ENCODE measurements around the gene GPER1.

Gene GPER1

DNA sequence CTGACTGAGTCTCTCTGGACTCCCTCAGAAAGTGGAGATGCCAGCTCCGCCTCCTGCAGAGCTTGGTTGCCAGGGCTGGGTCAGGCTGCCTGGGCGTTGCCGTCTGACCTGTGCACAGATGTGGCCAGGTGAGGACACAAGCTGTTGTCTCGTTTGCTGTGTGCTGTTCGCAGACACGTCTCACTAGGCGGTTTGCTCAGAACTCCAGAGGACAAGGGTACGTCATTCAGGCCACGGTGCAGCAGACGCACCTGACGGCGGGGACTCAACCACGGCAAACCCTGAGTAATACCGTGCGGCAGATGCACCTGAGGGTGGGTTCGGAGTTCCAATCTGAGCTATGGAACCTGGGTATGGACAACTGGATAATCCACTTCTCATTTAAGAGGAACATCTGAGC lies 11.7 kb downstream of the GPER1 start:
- no peak overlapping the region for H3K4me3 ChIP-seq (replicated peaks; ENCODE audit: low read depth, low read length)
- no peak for DNase-seq (ENCODE audit: extremely low read depth, low read depth)
- TF ChIP-seq, protein P1, sequence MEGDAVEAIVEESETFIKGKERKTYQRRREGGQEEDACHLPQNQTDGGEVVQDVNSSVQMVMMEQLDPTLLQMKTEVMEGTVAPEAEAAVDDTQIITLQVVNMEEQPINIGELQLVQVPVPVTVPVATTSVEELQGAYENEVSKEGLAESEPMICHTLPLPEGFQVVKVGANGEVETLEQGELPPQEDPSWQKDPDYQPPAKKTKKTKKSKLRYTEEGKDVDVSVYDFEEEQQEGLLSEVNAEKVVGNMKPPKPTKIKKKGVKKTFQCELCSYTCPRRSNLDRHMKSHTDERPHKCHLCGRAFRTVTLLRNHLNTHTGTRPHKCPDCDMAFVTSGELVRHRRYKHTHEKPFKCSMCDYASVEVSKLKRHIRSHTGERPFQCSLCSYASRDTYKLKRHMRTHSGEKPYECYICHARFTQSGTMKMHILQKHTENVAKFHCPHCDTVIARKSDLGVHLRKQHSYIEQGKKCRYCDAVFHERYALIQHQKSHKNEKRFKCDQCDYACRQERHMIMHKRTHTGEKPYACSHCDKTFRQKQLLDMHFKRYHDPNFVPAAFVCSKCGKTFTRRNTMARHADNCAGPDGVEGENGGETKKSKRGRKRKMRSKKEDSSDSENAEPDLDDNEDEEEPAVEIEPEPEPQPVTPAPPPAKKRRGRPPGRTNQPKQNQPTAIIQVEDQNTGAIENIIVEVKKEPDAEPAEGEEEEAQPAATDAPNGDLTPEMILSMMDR (IDR thresholded peaks at IDR 0.05; ENCODE audit: low read depth, low read length, missing control alignments), result no peak

DNA sequence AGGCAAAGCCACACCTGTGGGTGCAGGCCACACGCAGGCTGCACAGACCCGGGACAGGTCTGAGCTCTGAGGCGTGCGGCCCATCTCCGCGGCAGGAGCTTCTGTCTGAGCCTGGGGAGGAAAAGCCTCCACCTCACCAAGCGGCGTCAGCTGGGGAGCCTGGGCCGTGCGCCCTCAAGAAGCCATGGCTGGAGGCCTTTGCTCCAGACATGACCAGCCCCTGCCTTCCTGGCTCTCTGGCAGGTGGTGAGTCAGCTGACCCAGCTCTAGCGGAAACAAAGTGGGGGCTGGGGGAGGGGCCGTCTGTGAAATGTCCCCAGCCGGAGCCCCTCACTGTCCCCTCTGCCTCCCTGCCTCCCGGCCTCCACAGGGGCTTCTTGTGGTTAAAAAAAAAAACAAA lies 12.5 kb downstream of the GPER1 start:
- TF ChIP-seq, protein P1 (IDR thresholded peaks at IDR 0.05; ENCODE audit: low read depth, low read length, missing control alignments), result no peak
- no peak for DNase-seq (ENCODE audit: extremely low read depth, low read depth)
- H3K4me3 ChIP-seq (replicated peaks; ENCODE audit: low read depth, low read length), result no peak overlapping the region

DNA sequence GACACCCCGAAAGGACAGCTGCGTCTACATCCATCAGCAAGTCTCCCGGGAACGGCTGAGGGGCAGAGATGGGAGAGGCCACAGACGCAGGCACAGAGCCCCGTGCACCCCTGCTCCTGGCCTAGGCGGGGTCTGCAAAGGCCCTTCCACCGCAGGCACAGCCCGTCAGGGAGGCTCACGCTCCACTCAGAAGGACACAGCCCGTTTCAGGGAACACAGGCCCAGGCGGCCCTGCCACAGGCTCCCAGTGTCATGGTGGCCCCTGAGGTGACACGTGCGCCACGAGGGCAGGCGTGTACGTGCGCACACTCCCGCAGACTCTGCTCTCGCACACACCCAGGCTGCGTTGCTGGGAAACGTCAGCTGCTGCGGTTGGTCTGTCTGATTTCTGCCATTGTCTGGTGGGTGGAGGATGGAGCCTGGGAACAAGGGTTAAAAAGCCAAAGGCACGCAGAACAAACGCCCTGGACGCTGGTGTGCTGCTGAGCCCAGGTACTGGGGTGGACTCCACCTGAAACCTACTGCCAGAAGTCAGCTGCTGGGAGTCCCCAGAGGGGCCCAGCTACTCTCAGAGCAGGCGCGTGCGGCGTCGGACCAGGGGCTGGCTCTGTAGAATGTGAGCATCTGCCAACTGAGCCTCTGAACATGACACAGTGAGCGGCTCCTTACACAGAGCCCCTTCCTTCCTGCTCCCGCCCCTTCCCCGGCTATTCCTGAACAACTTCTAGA lies 13.1 kb downstream of the GPER1 start:
- DNase-seq (ENCODE audit: extremely low read depth, low read depth), result no peak
- TF ChIP-seq, protein P1 (IDR thresholded peaks at IDR 0.05; ENCODE audit: low read depth, low read length, missing control alignments), result no peak
- no peak overlapping the region for H3K4me3 ChIP-seq (replicated peaks; ENCODE audit: low read depth, low read length)

DNA sequence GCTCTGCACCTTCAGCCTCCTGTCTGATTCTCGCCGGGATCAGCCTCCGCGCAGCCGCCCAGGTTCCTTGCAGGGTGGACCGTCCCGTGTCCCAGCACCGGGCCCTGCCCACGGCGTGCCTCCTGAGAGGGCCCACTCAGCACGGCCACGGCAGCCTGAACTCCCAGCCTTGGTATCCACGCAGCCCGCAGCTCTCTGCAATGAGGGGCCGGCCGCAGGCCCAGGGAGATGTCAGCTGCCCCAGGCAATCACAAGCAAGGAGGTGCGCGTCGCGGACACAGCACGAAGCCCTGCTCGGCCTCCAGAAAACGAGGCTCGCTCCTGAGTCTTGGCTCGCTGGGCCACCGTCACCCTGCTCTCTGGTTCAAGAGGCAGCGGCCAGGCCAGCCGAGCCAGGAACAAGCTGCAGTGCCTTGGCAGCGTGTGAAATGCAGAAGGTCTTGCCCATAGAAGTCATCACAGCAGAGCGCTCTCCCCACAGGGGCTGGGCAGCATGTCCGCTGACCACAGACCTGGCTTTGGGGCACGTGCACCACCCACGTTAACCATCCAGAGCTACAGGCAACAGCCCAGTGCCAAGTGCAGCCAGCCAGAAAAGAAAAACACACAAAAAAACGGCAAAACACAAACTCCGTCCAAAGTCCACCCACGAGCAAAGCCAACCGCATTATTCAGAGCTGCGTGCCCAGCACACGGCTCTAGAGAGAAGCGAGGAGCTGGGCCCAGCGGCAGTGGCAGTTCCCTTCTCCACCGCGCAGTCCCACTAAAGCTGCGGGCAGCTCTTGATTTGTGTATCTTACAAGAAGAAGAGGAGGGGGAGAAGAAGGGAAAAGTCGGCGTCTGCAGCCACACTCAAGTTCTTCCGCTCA lies 13.9 kb downstream of the GPER1 start:
- no peak overlapping the region for H3K4me3 ChIP-seq (replicated peaks; ENCODE audit: low read depth, low read length)
- TF ChIP-seq, protein P1 (IDR thresholded peaks at IDR 0.05; ENCODE audit: low read depth, low read length, missing control alignments), result no peak
- DNase-seq (ENCODE audit: extremely low read depth, low read depth), result no peak

DNA sequence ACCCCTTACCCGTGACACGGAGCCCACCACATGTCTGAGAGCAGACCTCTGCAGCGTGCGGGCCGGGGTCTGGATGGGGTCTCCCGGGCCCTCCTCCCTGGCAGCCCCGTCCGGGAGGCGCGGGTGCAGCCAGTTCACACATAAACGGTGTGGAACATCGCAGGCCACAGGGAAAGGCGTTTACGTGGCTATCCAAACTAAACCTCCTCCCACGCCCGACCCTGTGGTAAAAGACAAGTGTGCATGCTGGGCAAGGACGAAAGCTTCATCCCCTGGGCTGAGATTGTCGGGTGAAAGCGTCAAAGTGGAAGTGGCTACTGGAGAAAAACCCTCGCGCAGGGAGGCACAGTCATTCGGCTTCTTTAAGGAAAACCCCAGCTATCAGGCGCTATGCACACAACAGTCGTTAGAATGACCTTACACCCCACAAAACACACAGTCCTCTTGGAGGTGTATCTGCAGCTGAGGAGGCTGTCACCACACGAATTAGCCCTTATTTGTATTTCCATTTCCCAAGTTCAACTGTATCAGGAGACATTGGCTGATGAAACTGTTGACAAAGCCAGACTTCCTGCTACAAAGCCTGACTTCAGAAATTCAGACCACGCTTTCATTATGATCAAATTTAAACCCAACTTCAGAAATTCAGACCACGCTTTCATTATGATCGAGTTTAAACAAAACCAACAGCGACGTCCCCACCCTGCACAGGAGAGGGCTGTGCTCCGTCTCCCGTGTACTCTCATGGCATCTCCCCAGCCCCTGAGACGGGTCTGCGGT lies 15.3 kb downstream of the GPER1 start:
- TF ChIP-seq, protein P1 (IDR thresholded peaks at IDR 0.05; ENCODE audit: low read depth, low read length, missing control alignments), result no peak
- no peak overlapping the region for H3K4me3 ChIP-seq (replicated peaks; ENCODE audit: low read depth, low read length)
- no peak for DNase-seq (ENCODE audit: extremely low read depth, low read depth)

DNA sequence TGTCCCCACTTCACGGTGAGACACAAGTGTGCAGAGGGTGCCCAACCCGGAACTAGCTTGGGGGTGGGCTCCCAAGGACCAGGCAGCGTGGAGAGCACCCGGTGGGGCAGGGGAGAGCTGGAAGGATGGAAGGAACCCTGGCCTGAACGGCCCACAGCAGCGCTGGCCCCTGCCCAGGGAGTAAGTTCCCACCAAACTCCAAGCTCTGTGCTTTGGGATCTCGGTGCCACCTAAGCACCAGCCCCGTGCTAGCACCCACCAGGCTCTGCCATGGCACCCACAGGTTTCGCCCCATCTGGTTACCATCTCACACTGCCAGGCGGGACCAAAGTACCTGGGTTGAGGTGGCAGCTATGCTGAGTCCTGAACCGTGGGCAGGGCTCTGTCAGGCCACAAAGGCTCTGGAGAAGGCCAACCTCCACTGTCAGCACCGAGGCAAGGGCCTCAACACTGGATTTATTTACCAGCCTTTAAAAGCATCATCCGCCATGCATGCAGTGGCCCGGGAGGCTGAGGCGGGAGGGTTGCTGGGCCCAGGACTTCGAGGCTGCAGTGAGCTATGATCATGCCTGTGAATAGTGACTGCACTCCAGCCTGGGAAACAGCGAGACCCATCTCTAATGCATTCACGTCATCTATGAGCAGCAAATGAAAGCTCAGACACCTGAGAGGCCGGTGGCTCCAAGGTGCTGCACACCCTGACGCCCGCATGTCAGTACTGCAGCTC lies 16.0 kb downstream of the GPER1 start:
- TF ChIP-seq, protein P1 (IDR thresholded peaks at IDR 0.05; ENCODE audit: low read depth, low read length, missing control alignments), result no peak
- H3K4me3 ChIP-seq (replicated peaks; ENCODE audit: low read depth, low read length), result no peak overlapping the region
- no peak for DNase-seq (ENCODE audit: extremely low read depth, low read depth)
